ENCODE results near the gene SVOP. TPM values are rescaled to one million over a fixed set of nuclear protein-coding genes. Genes with fewer than 3 reads are reported as not detected.

Gene SVOP
- total and polyA plus RNA-seq, 2 of the 8 experiments (the other 6 are each of a cell fraction or from before 2014, with no cell fraction given), result 0.06 TPM; not detected in 1

DNA sequence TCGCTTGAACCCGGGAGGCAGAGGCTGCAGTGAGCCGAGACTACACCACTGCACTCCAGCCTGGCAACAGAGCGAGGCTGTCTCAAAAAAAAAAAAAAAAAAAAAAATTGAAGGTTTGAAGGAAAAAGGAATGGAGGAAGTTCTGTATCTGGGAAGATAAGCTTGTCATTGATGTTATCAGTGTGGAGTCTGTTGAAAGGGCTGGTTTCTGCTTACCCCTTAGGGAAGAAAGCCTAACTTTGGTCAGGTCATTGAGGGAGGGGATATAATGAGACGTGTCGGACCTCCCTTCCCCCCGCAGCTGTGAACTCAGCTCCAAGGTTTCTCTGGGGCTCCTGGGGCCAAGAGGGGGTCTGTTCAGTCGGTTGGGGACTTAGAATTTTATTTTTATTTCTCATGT lies 124.5 kb downstream of the SVOP start:
- Histone ChIP-seq H3K23me2 (ENCODE audit: low read depth, low read length) (peaks cover 9% of the 10 kb centered on the region), H4K5ac (ENCODE audit: insufficient read length, low read depth, low read length) (no peak overlapping the region), H3K4me3 (ENCODE audit: extremely low read depth in 1 of 4, insufficient read depth in 2 of 4, low read depth in 3 of 4, low read length in 4 of 4) (no peak overlapping the region), H3K4me2 (ENCODE audit: insufficient read depth in 1 of 2, low read depth in 2 of 2, low read length in 2 of 2) (no peak overlapping the region), H3K79me2 (ENCODE audit: control insufficient read depth in 1 of 2, insufficient read depth in 2 of 2, low read length in 2 of 2) (no peaks in the 10 kb centered on the region), H4K8ac (ENCODE audit: extremely low read depth, insufficient read depth, low read length) (no peak overlapping the region), H4K91ac (replicated peaks; ENCODE audit: insufficient read length, low read length) (no peak overlapping the region), H3K9ac (replicated peaks in 1 of 4; ENCODE audit: extremely low read depth in 1 of 4, low read depth in 3 of 4, low read length in 3 of 4) (no peak overlapping the region), H4K20me1 (replicated peaks in 1 of 2; ENCODE audit: control insufficient read depth in 1 of 2, insufficient read depth in 2 of 2, low read length in 2 of 2) (peaks cover 0 to 6% of the 10 kb centered on the region in 2 experiments), H3K23ac (ENCODE audit: insufficient read length) (no peak overlapping the region), H3K4me1 (replicated peaks in 1 of 4; ENCODE audit: control insufficient read depth in 3 of 4, insufficient read depth in 4 of 4, low read length in 3 of 4) (no peaks in the 10 kb centered on the region), H3K18ac (ENCODE audit: extremely low read depth, low read length) (no peak overlapping the region), H3K9me3 (ENCODE audit: insufficient read depth in 2 of 2, low read depth in 1 of 2, low read length in 1 of 2) (no peaks in the 10 kb centered on the region; a peak in 1 of 4 replicates), H3K14ac (ENCODE audit: insufficient read length) (no peak overlapping the region), H2BK12ac (ENCODE audit: low read depth, low read length) (no peak overlapping the region), H3K27me3 (replicated peaks in 1 of 4; ENCODE audit: control insufficient read depth in 3 of 4, extremely low read depth in 1 of 4, insufficient read depth in 3 of 4, low read length in 3 of 4) (no peaks in the 10 kb centered on the region), H3K56ac (replicated peaks; ENCODE audit: insufficient read length, low read depth, low read length) (no peak overlapping the region), H3K27ac (ENCODE audit: low read depth, low read length) (no peak overlapping the region), H2BK20ac (ENCODE audit: low read length) (no peak overlapping the region), H3K79me1 (ENCODE audit: low read depth, low read length) (no peaks in the 10 kb centered on the region), H2AK5ac (ENCODE audit: low read depth, low read length) (no peak overlapping the region), H2BK120ac (replicated peaks; ENCODE audit: low read depth, low read length) (no peak overlapping the region), H3K4ac (replicated peaks; ENCODE audit: insufficient read length, low read depth, low read length) (no peak overlapping the region), H2BK15ac (ENCODE audit: low read length) (no peak overlapping the region), H2BK5ac (ENCODE audit: low read depth, low read length) (no peak overlapping the region), H3K36me3 (ENCODE audit: control insufficient read depth in 2 of 4, insufficient read depth in 4 of 4, low read length in 3 of 4) (no peaks in the 10 kb centered on the region), H2AFZ (ENCODE audit: low read length) (no peak overlapping the region)
- CTCF ChIA-PET (ENCODE audit: partially characterized antibody), result interaction anchor here (0.6 to 1.3 kb wide), 4 partner anchors 10 to 678 kb away, joined by 3 to 5 read pairs (median 4); no protein-coding TSS in a partner anchor
- no peak for FAIRE-seq
- no peak for DNase-seq (ENCODE audit: low read depth in 1 of 2, low spot score in 2 of 2)
- POLR2A ChIA-PET (ENCODE audit: partially characterized antibody), result no interaction called here
- 80% methylated on average over 5 of the region's 8 CpGs; no CpG with 5 or more reads in 1 of the 2 experiments for WGBS, 2 experiments (ENCODE audit: extremely low coverage in 1 of 2, insufficient coverage in 1 of 2, insufficient read length in 1 of 2, insufficient replicate concordance in 2 of 2, low coverage in 1 of 2, low lambda C conversion rate in 2 of 2, missing lambda C conversion rate in 1 of 2)
- no peak for TF ChIP-seq SP2 (IDR thresholded peaks at IDR 0.05; ENCODE audit: low read length)
- TF ChIP-seq RFX5 (IDR thresholded peaks at IDR 0.05; ENCODE audit: borderline replicate concordance, low read depth, low read length), result no peak
- no peak for TF ChIP-seq ZNF274 (IDR thresholded peaks at IDR 0.05; ENCODE audit: borderline replicate concordance, extremely low read depth, low read length)
